Measurements from ENCODE around the gene VPS26C.

Gene VPS26C

GRCh38 chr21:37200641-37201480 is 66.3 kb downstream of the VPS26C start:
- no peak for DNase-seq (ENCODE audit: low read depth)

DNA sequence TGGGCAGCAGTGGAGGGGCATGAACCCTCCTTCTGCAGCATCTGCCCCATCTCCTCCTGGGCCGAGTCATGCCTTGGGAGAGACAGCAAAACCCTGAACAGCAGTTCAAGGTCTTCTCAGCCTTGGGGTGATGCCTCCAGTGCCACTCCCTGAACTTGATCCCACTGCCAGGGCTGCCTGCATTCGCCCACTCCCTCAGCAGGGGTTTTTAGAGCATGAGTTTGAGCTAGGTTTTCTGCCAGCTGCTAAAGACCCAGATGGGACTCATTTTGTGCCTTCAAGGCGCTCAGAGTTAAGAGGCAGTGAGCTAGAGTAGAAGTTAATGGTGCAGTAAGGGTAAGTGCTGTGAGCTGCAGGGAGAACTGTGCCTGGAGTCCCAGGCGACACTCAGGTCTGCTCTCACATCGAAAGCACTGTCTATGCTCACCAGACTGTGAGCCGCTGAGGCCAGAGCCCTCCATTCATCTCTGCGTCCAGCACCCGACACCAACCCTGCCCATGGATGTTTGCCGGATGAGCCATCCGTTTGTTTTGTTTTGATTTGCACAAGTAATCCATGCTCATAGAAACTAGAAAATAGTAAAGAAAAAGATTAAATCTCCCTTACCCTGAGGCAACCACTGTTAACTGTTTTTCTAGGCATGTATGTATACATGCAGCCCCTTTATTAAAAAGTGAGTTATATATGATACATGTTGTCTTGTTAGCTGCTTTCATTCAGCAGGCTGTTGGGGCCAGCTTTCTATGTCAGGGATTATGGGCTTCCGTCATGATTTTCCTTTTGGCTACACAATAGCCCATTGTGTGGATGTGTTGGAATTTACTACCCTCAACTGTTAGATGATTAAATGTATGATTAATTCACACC is 67.8 kb downstream of the VPS26C start:
- DNase-seq (ENCODE audit: low read depth), result no peak

GRCh38 chr21:37197746-37198145 is 69.4 kb downstream of the VPS26C start:
- DNase-seq (ENCODE audit: low read depth), result no peak

DNA sequence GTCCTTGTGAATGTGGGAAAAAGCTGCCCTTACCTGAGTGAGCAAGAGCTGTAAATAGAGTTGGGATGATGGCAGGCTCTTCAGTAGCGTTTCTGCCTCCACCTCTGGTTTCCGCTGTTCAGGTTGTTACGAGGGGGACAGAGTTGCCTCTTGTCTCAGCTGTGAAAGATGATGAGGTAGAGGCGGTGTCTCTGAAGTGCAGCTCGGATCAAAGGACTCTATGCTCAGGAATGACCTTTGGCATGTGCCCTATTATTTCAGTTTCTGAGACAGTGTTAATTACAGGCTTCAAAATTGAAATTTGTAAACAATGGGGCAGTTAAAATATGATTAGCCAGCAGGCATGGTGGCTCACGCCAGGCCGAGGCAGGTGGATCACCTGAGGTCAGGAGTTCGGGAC is 70.3 kb downstream of the VPS26C start:
- DNase-seq (ENCODE audit: low read depth), result no peak

DNA sequence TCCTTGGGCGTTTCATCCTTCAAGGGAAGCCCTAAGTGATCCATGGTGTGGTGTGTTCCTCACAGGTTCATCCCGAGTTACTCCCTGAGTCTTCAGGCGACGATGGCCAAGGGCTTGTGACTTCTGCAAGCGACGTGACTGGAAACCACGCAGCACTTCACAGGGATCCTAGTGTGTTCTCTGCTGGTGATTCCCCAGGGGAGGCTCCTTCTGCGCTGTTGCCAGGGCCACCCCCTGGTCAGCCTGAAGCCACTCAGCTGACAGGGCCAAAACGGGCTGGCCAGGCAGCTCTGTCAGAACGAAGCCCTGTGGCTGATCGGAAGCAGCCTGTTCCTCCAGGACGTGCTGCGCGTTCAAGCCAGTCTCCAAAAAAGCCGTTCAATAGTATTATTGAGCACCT is 71.5 kb downstream of the VPS26C start:
- no peak for DNase-seq (ENCODE audit: low read depth)

DNA sequence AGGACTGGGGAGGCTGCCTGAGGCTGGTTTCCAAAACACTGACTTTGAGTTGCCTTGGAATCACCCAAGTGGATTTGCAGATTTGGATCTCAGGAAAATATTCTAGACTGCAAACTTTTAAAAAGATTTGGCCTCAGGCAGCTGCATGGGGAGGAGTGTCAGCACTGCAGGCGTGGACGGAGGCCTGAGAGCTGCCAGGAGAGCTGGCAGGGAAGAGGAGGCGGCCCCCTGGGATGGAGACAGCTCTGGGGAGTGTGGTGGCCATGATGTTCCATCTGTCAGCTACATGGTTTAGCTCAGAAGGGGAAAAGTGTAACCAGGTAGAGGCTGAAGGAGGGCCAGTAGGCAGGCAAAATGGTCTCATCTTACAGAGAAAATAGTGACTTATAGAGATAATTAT is 72.1 kb downstream of the VPS26C start:
- DNase-seq (ENCODE audit: low read depth), result no peak

GRCh38 chr21:37193676-37194075 is 73.5 kb downstream of the VPS26C start:
- DNase-seq (ENCODE audit: low read depth), result no peak

GRCh38 chr21:37193006-37193405 is 74.1 kb downstream of the VPS26C start:
- DNase-seq (ENCODE audit: low read depth), result no peak

- DNase-seq (ENCODE audit: low read depth), result no peak
Measured at GRCh38 chr21:37192019-37192418, 75.1 kb downstream of the VPS26C start.

DNA sequence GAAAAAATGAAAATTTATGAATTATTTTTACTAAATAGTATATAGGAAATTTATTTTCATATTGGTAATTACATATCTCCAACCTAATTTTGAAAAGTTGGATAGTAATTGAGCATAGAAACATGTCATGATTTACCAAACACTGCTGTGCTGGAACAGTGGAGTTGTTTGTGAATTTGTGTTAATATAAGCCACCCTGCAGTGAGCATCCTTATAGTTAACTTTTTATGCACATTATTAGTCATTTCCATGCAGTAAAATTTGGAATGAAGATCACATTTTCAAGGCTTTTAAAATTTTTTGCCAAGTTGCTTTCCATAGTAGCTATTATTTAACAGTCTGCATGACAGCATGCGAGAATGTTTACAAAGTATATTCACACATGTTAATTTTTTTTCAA is 78.3 kb downstream of the VPS26C start:
- DNase-seq (ENCODE audit: low read depth), result no peak

- no peak for DNase-seq (ENCODE audit: low read depth)
Measured at GRCh38 chr21:37186983-37187382, 80.2 kb downstream of the VPS26C start.

- no peak for DNase-seq (ENCODE audit: low read depth)
Measured at GRCh38 chr21:37184784-37185593, 82.1 kb downstream of the VPS26C start.

GRCh38 chr21:37183749-37184148 is 83.4 kb downstream of the VPS26C start:
- DNase-seq (ENCODE audit: low read depth), result no peak

GRCh38 chr21:37182222-37182621 is 84.9 kb downstream of the VPS26C start:
- no peak for DNase-seq (ENCODE audit: low read depth)

- DNase-seq (ENCODE audit: low read depth), result no peak
Measured at GRCh38 chr21:37181059-37181458, 86.1 kb downstream of the VPS26C start.

DNA sequence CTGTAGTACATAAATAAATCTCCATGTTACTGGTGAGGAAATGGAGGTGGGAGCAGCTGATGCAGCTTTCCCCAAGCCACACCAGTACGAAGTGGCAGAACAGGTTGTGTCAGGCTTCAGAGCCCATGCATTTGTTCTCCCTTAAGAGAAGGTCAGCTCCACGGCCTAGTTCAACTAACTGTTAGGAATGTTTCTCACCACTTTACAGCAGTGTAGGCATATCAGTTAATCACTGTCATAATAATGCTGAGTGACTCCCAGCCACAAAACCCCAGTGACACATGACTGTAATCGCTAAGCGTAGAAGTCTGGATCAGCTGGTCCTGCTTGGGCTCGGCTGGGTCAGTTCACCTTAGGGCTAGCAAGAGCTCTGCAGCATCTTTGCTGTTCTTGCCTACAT is 90.4 kb downstream of the VPS26C start:
- DNase-seq (ENCODE audit: low read depth), result no peak

All from stimulated activated CD8-positive, alpha-beta memory T cell treated with anti-CD3 and anti-CD28 coated beads, Interleukin-7, amount 100 ng/mL, for 24 hours (primary cell).